Prostate gland (tissue), 2 donors: ENCODE data around the gene MSH5. TPM values are rescaled to one million over a fixed set of nuclear protein-coding genes. Genes with fewer than 3 reads are reported as not detected.

Experiments used
- DNase-seq: peaks from one replicate; pipeline ENCODE4 v3.0.0-alpha.2; 2019; ENCODE audit warnings: low spot score
- H3K27ac ChIP-seq, 2 donors: fragments of 200-600 bp; sonication (generic); 2 replicates each; pipeline ENCODE4 v1.5.1; 2017 to 2019
- H3K27me3 ChIP-seq: fragments of 200-600 bp; sonication (generic); replicated peaks from 2 replicates; pipeline ENCODE4 v1.5.1; 2019; ENCODE audit not compliant: insufficient read depth
- H3K36me3 ChIP-seq, 2 donors: fragments of 200-600 bp; sonication (generic); 1 replicate in 1 of 2; 2 replicates in 1 of 2; pipeline versions ENCODE4 v1.5.1 to v1.8.1; 2017 to 2019
- H3K4me1 ChIP-seq: fragments of 200-600 bp; sonication (generic); replicated peaks from 2 replicates; pipeline ENCODE4 v1.5.1; 2019
- H3K4me3 ChIP-seq, 2 donors: fragments of 200-600 bp; sonication (generic); 2 replicates each; pipeline ENCODE4 v1.5.1; 2017 to 2019
- H3K9me3 ChIP-seq: fragments of 200-600 bp; sonication (generic); 2 replicates; pipeline ENCODE4 v1.5.1; 2017
- CTCF ChIP-seq, 4 experiments: fragments of 200-600 bp in 2 of 4; fragments of 450-650 bp in 2 of 4; sonication (generic) in 2 of 4; IDR thresholded peaks; 1 replicate in 3 of 4; 2 replicates in 1 of 4; pipeline ENCODE4 v1.5.1; 2016 to 2019; ENCODE audit warnings: antibody characterized with exemption in 4 of 4, mild to moderate bottlenecking in 2 of 4, moderate library complexity in 2 of 4
- POLR2A ChIP-seq: fragments of 450-650 bp; IDR thresholded peaks from one replicate; pipeline ENCODE4 v1.6.1; 2016; ENCODE audit warnings: antibody characterized with exemption, mild to moderate bottlenecking
- POLR2AphosphoS5 ChIP-seq: sonication (generic); formaldehyde crosslinking; IDR thresholded peaks from one replicate; pipeline ENCODE4 v1.6.1; 2017; ENCODE audit warnings: antibody characterized with exemption
- WGBS: methylation state at CpG from one replicate; pipeline ENCODE4 v1.1.5; 2018; 5-methylcytosine and 5-hydroxymethylcytosine counted together
- intact Hi-C: fragments of 100-400 bp; cut with DNase I; formaldehyde crosslinking; loops from one replicate; pipeline ENCODE4 v1.14.2; 2022
- total RNA-seq, 2 donors: library from RNA; depleted of rRNA; stranded (reverse); fragments of >200 nt; gene quantifications; one replicate each; pipeline ENCODE4 v1.1.0, GENCODE V29; 2016

The MSH5 gene
- total RNA-seq, 2 donors from 2014 or later: 10.5 to 72.4 TPM

- Histone ChIP-seq H3K4me3 (peak overlapping the region; percentile 61 to 78), H3K4me1 (peaks cover 17% of the 10 kb centered on the region), H3K9me3 (no peaks in the 10 kb centered on the region), H3K27ac (peak overlapping the region; percentile 94 to 98), H3K27me3 (no peaks in the 10 kb centered on the region), H3K36me3 (peaks cover 3 to 10% of the 10 kb centered on the region in 2 donors)
- DNase-seq: no peak
- WGBS: 35% methylated on average over 10 of the region's 10 CpGs
- TF ChIP-seq POLR2AphosphoS5 (no peak), POLR2A (no peak)
- intact Hi-C loops: loop anchor here (5.0 kb wide), 1 partner anchor 85 kb away; no protein-coding TSS in a partner anchor
These were observed 3.0 kb upstream of the MSH5 start for GRCh38 chr6:31736768-31737314.

- Histone ChIP-seq H3K4me1 (peaks cover 17% of the 10 kb centered on the region), H3K27me3 (no peaks in the 10 kb centered on the region), H3K4me3 (peak overlapping the region in 1 of 2 donors; percentile 4), H3K36me3 (peaks cover 0 to 4% of the 10 kb centered on the region in 2 donors), H3K27ac (peak overlapping the region; percentile 94 to 98), H3K9me3 (no peaks in the 10 kb centered on the region)
- no peak for DNase-seq
- intact Hi-C loops: loop anchor here (5.0 kb wide), 1 partner anchor 85 kb away; no protein-coding TSS in a partner anchor
- WGBS: 48% methylated on average over 7 of the region's 7 CpGs
- TF ChIP-seq POLR2A (no peak), CTCF (IDR thresholded peaks at IDR 0.05) (no peak), POLR2AphosphoS5 (no peak)
These were observed 2.4 kb upstream of the MSH5 start for GRCh38 chr6:31737315-31737990.

- Histone ChIP-seq H3K4me1 (peaks cover 17% of the 10 kb centered on the region), H3K4me3 (no peak overlapping the region), H3K9me3 (no peaks in the 10 kb centered on the region), H3K27me3 (no peaks in the 10 kb centered on the region), H3K36me3 (no peaks in the 10 kb centered on the region), H3K27ac (peak overlapping the region; percentile 94 to 98)
- TF ChIP-seq CTCF (IDR thresholded peaks at IDR 0.05) (peak in 3 of 4 experiments; percentile 43 to 89 (median 65)), POLR2A (peak; percentile 33), POLR2AphosphoS5 (peak; percentile 84)
- intact Hi-C loops: loop anchor here (5.0 kb wide), 1 partner anchor 84 kb away; no protein-coding TSS in a partner anchor
- 12% methylated on average over 6 of the region's 6 CpGs for WGBS
- DNase-seq: peak; percentile 92
These were observed 1.5 kb upstream of the MSH5 start for GRCh38 chr6:31737991-31738979.

GRCh38 chr6:31740397-31741223 lies 805 bp downstream of the MSH5 start:
- TF ChIP-seq CTCF (IDR thresholded peaks at IDR 0.05) (no peak), POLR2A (no peak)
- Histone ChIP-seq H3K9me3 (no peaks in the 10 kb centered on the region), H3K4me3 (peak overlapping the region; percentile 51 to 56), H3K27ac (peak overlapping the region; percentile 94 to 98), H3K27me3 (no peaks in the 10 kb centered on the region), H3K36me3 (no peaks in the 10 kb centered on the region), H3K4me1 (peaks cover 11% of the 10 kb centered on the region)
- intact Hi-C loops: no loop called here
- 19% methylated on average over 29 of the region's 29 CpGs for WGBS
- DNase-seq: no peak
